ENCODE data around the gene DNM3. TPM values are rescaled to one million over a fixed set of nuclear protein-coding genes. Genes with fewer than 3 reads are reported as not detected.

The DNM3 gene
- total and polyA plus RNA-seq, 10 of the 15 experiments (the other 5 are each of a cell fraction or from before 2014, with no cell fraction given) = 0.03 to 1.5 (median 0.08) TPM; not detected in 3

GRCh38 chr1:172018727-172019311 is 177.5 kb downstream of the DNM3 start:
- no peaks in the 10 kb centered on the region for H3K79me2 ChIP-seq (ENCODE audit: control insufficient read depth, insufficient read depth, low read length)
- H4K20me1 ChIP-seq (ENCODE audit: control insufficient read depth, insufficient read depth) = no peaks in the 10 kb centered on the region
- intact Hi-C loops (cut with micrococcal nuclease; ENCODE audit: unreplicated experiment) = no loop called here
- no peaks in the 10 kb centered on the region for H3K9me3 ChIP-seq (replicated peaks; ENCODE audit: control insufficient read depth, insufficient read depth, low read length)
- CTCF ChIA-PET = no interaction called here
- no peaks in the 10 kb centered on the region for H3K4me1 ChIP-seq (ENCODE audit: control insufficient read depth, insufficient read depth, low read length)
- ATAC-seq = no peak
- SMC1A ChIA-PET (ENCODE audit: uncharacterized antibody, unreplicated experiment) = no interaction called here
- FAIRE-seq = no peak
- H3K27me3 ChIP-seq (replicated peaks in 1 of 2; ENCODE audit: control insufficient read depth in 2 of 2, insufficient read depth in 2 of 2, low read length in 1 of 2) = no peaks in the 10 kb centered on the region
- 0% methylated on average over 1 of the region's 1 CpG for WGBS (ENCODE audit: insufficient coverage, insufficient replicate concordance, low lambda C conversion rate, missing lambda C conversion rate)
- H2AFZ ChIP-seq (ENCODE audit: control insufficient read depth, low read depth, low read length) = no peak overlapping the region
- H3K9ac ChIP-seq (ENCODE audit: control insufficient read depth, insufficient read depth, low read length) = no peak overlapping the region
- no peaks in the 10 kb centered on the region for H3K36me3 ChIP-seq (ENCODE audit: control insufficient read depth in 2 of 2, insufficient read depth in 2 of 2, low read length in 1 of 2)
- no TSS peak for BruUV-seq (replicated peaks)
- no peak overlapping the region for H3K27ac ChIP-seq (ENCODE audit: control insufficient read depth, insufficient read depth)
- TF ChIP-seq PKNOX1 (IDR thresholded peaks at IDR 0.05) (no peak), KAT2A (conservative IDR thresholded peaks at IDR 0.05; ENCODE audit: control insufficient read depth, low read depth, low read length) (no peak), CREM (IDR thresholded peaks at IDR 0.05; ENCODE audit: low read depth) (no peak), CTCF (IDR thresholded peaks at IDR 0.05 in 2 of 3, conservative IDR thresholded peaks at IDR 0.05 in 1 of 3; ENCODE audit: control insufficient read depth in 2 of 3, extremely low read depth in 1 of 3, insufficient read depth in 1 of 3, low read depth in 3 of 3, low read length in 3 of 3) (no peak), PAX5 (IDR thresholded peaks at IDR 0.05; ENCODE audit: borderline replicate concordance, low read depth, low read length) (no peak), ZZZ3 (IDR thresholded peaks at IDR 0.05; ENCODE audit: control insufficient read depth, insufficient read length, low read depth) (no peak), TCF7 (IDR thresholded peaks at IDR 0.05; ENCODE audit: borderline replicate concordance) (no peak), IRF4 (IDR thresholded peaks at IDR 0.05; ENCODE audit: low read depth, low read length) (no peak), SMAD5 (IDR thresholded peaks at IDR 0.05; ENCODE audit: low read depth) (no peak), CEBPB (IDR thresholded peaks at IDR 0.05; ENCODE audit: borderline replicate concordance in 1 of 2, low read depth in 2 of 2, low read length in 2 of 2) (no peak), SP1 (IDR thresholded peaks at IDR 0.05; ENCODE audit: low read depth, low read length) (no peak)
- TF ChIP-seq, protein P1, sequence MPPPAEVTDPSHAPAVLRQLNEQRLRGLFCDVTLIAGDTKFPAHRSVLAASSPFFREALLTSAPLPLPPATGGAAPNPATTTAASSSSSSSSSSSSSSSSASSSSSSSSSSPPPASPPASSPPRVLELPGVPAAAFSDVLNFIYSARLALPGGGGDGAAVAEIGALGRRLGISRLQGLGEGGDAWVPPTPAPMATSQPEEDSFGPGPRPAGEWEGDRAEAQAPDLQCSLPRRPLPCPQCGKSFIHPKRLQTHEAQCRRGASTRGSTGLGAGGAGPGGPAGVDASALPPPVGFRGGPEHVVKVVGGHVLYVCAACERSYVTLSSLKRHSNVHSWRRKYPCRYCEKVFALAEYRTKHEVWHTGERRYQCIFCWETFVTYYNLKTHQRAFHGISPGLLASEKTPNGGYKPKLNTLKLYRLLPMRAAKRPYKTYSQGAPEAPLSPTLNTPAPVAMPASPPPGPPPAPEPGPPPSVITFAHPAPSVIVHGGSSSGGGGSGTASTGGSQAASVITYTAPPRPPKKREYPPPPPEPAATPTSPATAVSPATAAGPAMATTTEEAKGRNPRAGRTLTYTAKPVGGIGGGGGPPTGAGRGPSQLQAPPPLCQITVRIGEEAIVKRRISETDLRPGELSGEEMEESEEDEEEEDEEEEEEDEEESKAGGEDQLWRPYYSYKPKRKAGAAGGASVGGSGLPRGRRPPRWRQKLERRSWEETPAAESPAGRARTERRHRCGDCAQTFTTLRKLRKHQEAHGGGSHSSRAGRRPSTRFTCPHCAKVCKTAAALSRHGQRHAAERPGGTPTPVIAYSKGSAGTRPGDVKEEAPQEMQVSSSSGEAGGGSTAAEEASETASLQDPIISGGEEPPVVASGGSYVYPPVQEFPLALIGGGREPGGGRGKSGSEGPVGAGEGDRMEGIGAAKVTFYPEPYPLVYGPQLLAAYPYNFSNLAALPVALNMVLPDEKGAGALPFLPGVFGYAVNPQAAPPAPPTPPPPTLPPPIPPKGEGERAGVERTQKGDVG (CRISPR knock-in tag; IDR thresholded peaks at IDR 0.05) = no peak
- H3K4me2 ChIP-seq (ENCODE audit: control insufficient read depth, insufficient read depth) = no peak overlapping the region
- H3K4me3 ChIP-seq = no peak overlapping the region
- no peak for DNase-seq (ENCODE audit: low read depth, low spot score)
- POLR2A ChIA-PET = no interaction called here
- in situ Hi-C loops (cut with MboI) = no loop called here
- RAD21 ChIA-PET (ENCODE audit: unreplicated experiment) = no interaction called here

All from GM12878 (cell line).